ENCODE data around the gene PTPRN2.

The PTPRN2 gene

DNA sequence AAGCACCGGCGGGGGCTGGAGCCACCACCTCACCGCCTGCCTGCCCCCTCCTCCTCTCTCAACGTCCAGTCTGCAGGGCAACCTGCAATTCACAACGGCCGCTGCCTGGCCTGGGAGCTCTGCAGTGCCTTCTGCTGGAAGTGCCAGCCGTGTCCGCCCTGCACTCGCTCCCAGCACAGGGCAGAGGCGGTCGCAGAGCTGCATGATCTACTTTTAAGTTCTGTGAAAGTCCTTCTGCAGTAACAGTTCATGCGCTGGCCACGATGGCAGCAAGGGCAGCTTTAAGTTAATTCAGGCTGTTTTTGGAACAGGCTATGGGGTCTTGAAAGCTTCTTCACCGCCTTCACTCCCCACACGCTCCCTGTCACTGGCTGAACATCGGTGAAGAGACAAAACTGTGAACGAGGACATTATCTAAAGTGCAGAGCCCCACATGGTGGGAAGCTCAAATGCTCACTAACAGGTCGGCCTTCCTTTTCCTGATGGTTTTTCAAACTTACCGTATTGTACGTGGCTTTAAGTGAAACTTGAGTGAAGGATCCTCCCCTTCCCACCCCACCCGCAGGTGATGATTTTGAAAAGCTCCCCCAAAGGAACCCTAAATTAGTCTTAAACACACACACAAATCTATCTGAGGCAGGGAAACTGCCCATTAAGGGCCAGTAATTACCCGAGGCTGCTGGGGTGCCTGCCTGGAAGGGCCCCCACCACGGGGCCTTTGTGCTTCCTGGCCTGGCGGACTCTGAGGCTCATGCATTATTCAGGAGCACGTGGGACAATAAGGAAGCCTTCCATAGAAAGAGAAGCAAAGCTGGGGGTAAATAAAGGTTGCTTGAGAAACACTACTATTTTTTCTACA lies 746.5 kb downstream of the PTPRN2 start:
- no peak overlapping the region for H3K4me3 ChIP-seq (ENCODE audit: low read length)
- no peak for DNase-seq (ENCODE audit: low read depth)
- TF ChIP-seq, protein P1, sequence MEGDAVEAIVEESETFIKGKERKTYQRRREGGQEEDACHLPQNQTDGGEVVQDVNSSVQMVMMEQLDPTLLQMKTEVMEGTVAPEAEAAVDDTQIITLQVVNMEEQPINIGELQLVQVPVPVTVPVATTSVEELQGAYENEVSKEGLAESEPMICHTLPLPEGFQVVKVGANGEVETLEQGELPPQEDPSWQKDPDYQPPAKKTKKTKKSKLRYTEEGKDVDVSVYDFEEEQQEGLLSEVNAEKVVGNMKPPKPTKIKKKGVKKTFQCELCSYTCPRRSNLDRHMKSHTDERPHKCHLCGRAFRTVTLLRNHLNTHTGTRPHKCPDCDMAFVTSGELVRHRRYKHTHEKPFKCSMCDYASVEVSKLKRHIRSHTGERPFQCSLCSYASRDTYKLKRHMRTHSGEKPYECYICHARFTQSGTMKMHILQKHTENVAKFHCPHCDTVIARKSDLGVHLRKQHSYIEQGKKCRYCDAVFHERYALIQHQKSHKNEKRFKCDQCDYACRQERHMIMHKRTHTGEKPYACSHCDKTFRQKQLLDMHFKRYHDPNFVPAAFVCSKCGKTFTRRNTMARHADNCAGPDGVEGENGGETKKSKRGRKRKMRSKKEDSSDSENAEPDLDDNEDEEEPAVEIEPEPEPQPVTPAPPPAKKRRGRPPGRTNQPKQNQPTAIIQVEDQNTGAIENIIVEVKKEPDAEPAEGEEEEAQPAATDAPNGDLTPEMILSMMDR (conservative IDR thresholded peaks at IDR 0.05; ENCODE audit: low read length) = no peak

DNA sequence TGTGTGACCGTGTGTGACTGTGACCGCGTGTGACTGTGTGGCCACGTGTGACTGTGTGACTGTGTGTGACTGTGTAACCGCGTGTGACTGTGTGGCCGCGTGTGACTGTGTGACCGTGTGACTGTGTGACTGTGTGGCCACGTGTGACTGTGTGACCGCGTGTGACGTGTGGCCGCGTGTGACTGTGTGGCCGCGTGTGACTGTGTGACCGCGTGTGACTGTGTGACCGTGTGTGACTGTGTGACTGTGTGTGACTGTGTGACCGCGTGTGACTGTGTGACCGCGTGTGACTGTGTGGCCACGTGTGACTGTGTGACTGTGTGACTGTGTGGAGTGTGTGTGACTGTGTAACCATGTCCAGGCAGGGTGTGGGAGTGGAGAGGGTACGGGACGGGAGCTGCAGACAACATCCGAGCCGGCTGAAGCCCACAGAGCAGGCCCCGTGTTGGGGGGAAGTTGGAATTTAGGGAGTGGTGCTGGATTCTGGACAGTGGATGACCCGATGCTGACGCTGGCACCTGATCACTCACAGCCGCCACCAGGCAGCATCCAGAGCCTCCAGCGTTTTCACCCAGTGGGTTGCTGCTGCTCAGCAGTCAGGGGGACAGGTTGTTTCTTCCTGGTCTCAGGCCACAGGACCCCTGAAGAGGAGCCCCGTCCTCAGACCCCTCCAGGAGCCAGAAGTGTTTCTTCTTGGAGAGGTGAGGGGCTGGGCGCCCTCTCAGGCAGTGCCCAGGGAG lies 747.3 kb downstream of the PTPRN2 start:
- no peak for DNase-seq (ENCODE audit: low read depth)
- TF ChIP-seq, protein P1 (conservative IDR thresholded peaks at IDR 0.05; ENCODE audit: low read length) = no peak
- no peak overlapping the region for H3K4me3 ChIP-seq (ENCODE audit: low read length)

GRCh38 chr7:157839672-157840167 lies 747.9 kb downstream of the PTPRN2 start:
- no peak for DNase-seq (ENCODE audit: low read depth)
- TF ChIP-seq, protein P1 (conservative IDR thresholded peaks at IDR 0.05; ENCODE audit: low read length) = no peak
- H3K4me3 ChIP-seq (ENCODE audit: low read length) = no peak overlapping the region

GRCh38 chr7:157839226-157839625 lies 748.4 kb downstream of the PTPRN2 start:
- DNase-seq (ENCODE audit: low read depth) = no peak
- no peak overlapping the region for H3K4me3 ChIP-seq (ENCODE audit: low read length)
- TF ChIP-seq, protein P1 (conservative IDR thresholded peaks at IDR 0.05; ENCODE audit: low read length) = no peak

DNA sequence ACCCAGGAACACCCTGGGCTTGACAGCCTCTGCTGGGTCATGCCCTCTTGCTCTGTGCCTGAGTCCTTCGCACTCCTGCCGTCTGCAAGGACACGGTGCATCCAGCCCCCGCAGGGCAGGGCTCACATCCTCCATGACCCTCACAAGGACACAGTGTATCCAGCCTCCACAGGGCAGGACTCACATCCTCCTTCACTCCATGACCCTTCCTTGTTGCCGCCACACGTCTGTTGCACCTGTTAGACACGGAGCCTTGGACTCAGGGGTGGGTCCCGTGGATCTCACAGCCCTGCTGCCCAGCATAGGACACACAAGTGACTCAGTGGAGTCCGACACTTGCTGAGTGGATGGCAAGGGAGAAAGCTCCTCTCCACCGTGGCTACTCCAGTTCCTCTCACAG lies 750.1 kb downstream of the PTPRN2 start:
- no peak overlapping the region for H3K4me3 ChIP-seq (ENCODE audit: low read length)
- TF ChIP-seq, protein P1 (conservative IDR thresholded peaks at IDR 0.05; ENCODE audit: low read length) = no peak
- no peak for DNase-seq (ENCODE audit: low read depth)

DNA sequence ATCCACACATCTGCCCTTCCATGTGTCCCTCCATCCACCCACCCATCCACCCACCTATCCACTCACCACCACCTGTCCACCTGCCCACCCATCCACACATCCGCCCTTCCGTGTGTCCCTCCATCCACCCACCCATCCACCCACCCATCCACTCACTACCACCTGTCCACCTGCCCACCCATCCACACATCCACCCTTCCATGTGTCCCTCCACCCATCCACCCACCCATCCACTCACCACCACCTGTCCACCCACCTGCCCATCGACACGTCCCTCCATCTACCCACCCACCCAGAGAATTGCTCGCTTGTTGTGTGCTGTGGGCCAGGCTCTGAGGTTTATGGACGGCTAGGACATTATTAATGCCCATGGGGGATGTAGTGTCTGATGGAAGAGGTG lies 750.6 kb downstream of the PTPRN2 start:
- TF ChIP-seq, protein P1 (conservative IDR thresholded peaks at IDR 0.05; ENCODE audit: low read length) = no peak
- no peak for DNase-seq (ENCODE audit: low read depth)
- no peak overlapping the region for H3K4me3 ChIP-seq (ENCODE audit: low read length)

All from AG10803 (cell line).